HG02623 (cell line): ENCODE results near the gene DYRK2.
"Not testable (repeated sequence)": the region's sequence is repeated elsewhere in the genome, so short reads cannot be mapped to it uniquely, and the experiment has no call there.

Experiments used
- ATAC-seq: cut with Tn5 transposase; IDR thresholded peaks from one replicate; pipeline ENCODE4 v1.9.1; 2021; ENCODE audit warnings: moderate library complexity; ENCODE audit not compliant: unreplicated experiment

DYRK2 gene

DNA sequence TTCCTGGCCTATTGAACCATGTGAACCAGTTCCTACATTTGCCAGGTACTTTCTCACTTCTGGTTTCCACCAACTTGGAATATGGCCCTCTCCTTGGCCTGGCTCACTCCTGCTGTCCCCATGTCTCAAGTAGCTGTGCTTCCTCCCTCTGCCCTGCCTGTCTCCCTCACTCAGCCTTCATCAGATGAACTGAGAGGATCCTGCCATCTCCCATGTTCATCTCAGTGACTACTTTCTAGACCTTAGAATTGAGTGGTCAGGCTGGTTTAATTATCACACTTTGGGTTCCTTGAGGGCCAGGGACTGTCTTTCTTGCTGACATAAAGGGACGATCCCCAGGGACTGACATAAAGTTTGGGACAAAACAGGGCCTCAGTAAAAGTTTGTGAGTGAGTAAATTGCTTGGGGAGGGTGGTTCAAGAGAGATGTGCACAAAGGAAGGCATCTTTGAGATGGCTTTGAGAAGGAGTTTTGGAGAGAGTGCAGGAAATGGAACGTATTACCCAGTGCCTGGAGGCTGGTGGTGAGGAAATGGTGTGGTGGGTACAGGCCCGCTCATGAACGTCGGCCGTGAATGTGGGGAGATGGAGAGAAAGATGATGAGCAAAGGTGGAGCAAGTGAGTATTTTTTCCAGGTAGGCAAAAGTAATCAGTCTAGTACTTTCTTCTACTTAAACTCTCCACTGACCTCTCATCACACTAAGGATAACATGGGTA is 20.8 kb downstream of the DYRK2 start:
- no peak for ATAC-seq

DNA sequence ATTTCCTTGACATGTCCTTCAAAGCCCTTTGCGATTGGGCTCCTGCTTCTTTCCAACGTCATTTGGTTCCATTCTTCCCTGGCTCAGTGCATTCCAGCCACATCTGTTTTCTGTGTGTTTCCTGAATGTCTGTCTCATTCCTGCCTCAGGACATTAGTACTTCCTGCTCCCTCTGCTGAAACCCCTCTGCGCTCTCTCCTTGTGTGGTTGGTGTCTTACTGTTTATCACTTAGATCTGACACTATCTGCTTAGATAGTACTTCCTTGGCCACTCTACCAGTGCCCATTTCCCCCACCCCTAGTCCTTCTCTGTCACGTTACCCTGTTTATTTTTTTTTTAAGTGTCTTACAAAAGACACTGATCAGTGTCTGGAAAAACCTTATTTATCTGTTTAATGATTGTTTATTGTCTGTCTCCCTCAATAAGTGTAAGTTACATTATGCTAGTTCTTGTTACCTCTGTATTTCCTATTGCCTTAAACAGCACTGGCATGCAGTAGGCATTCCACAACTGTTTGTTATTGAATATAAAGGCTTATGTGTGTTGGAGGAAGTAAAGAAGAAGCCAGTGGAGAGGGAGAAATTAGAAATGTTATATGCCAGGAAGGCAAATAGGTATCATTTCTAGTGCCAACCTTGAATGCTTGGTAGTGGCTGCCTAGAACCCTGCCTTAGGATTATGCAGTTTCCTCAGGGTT is 21.5 kb downstream of the DYRK2 start:
- no peak for ATAC-seq

- no peak for ATAC-seq
Measured at GRCh38 chr12:67671419-67671818, 22.9 kb downstream of the DYRK2 start.

DNA sequence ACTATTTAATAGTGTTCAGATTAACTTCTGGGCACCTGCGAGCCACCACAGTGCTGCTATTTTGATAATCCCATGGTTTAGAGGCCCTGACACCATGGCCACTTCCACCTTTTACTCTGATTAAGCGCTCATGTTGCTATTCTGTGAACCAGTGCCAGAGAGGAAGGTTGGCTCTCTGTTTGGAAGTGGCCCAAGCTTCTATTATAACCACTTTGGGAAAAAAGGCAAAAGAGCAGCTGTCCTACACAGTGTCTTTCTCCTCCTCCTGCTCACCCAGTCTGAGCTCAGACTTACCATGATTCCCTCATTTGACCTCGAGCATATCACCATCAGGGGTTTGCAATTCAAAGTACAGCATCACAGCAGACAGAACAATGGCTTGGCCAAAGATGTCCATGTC is 23.3 kb downstream of the DYRK2 start:
- ATAC-seq, result no peak

DNA sequence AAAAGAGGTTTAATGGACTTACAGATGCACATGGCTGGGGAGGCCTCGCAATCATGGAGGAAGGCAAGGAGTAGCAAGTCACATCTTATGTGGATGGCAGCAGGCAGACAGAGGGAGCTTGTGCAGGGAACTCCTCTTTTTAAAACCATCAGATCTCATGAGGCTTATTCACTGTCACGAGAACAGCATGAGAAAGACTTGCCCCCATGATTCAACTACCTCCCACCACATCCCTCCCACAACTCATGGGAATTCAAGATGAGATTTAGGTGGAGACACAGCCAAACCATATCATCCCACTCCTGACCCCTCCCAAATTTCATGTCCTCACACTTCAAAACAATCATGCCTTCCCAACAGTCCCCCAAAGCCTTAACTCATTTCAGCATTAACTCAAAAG is 24.0 kb downstream of the DYRK2 start:
- not testable (repeated sequence) for ATAC-seq

GRCh38 chr12:67673509-67673908 is 25.0 kb downstream of the DYRK2 start:
- not testable (repeated sequence) for ATAC-seq

DNA sequence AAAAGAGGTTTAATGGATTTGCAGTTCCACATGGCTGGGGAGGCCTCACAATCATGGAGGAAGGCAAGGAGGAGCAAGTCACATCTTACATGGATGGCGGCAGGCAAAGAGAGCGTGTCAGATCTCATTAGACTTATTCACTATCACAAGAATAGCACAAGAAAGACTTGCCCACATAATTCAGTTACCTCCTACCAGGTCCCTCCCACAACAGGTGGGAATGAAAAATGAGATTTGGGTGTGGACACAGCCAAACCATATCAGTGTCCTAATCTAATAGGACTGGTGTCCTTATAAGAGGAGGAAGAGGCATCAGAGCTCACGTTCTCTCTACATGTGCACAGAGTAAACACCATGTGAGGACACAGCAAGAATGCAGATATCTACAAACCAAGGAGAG is 25.9 kb downstream of the DYRK2 start:
- no peak for ATAC-seq

DNA sequence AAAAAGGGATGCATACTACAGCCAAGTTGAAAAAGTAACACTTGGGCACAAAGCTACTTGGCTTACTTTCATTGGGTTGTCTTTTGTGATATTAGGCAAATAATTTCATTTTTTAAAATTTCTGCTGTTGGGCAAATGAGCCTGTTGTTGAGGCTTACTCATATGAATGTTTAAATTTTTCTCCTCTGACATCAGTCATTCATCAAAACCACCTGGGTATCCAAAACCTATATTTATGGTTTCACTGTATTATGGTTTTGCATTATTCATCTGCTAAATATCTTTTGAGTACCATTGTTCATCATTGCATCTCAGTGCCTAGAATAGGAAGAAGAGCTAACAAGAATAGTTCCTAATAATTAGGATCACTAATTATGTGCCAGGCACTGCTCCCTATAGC is 28.1 kb downstream of the DYRK2 start:
- ATAC-seq, result no peak

DNA sequence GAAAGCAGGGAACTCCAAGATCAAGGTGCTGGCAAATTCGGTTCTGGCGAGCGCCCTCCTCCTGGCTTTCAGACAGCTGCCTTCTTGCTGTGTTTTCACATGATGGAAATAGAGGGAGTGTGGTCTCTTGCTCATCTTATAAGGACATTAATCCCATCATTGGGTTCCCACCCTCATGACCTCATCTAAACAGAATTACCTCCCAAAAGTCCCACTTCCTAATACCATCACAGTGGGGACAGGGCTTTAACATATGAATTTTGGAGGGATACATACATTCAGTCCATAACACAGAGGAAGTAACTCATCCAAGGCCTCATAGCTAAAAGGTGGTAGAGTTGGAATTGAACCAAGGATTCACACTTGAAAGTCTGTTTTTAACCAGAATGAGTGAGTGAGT is 28.6 kb downstream of the DYRK2 start:
- ATAC-seq, result no peak

DNA sequence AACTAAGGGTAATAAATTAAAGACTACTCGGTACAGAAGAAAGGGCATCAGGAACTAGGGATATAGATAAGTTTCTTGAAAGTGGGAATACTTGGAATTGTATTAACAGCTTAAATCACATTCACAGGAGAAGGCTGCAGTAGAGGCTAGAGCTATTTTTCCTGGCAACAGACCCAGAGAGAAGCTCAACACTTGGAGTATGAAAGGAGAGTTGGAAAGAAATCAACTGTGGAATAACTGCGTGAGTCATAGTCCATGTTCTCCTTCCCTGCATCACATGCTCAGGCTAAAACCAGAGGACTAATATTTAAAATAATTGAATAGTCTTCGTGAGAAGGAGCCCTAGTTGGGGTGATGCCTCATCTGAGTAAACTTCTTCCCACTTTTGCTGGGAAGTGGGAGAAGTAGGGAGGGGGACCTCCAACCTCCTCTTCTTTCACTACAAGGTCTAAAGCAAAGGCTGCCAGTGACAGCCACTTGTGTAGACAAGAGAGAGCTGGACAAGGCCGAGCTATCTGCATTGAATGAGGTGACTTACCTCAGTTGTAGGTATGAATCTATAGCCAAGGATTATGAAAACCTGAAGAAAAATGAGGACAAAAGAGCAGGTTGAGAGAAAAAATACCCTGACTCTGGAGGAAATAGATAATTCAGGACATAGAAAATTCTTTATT is 32.7 kb downstream of the DYRK2 start:
- ATAC-seq, result no peak

GRCh38 chr12:67681941-67682620 is 33.5 kb downstream of the DYRK2 start:
- no peak for ATAC-seq

DNA sequence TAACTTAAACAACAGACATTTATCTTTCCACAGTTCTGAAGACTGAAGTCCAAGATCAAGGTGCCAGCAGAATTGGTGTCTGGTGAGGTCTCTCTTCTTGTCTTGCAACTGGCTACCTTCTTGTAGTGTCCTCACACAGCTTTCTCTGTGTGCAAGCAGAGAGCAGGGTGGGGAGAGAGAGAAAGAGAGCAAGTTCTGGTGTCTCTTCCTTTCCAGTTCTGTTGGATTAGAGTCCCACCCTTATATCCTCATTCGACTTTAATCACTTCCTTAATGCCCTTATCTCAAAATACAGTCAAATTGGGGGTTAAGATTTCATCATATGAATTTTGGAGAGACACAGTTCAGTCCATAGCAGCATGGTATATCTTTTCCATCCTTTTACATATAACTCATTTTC is 40.8 kb downstream of the DYRK2 start:
- ATAC-seq, result no peak

DNA sequence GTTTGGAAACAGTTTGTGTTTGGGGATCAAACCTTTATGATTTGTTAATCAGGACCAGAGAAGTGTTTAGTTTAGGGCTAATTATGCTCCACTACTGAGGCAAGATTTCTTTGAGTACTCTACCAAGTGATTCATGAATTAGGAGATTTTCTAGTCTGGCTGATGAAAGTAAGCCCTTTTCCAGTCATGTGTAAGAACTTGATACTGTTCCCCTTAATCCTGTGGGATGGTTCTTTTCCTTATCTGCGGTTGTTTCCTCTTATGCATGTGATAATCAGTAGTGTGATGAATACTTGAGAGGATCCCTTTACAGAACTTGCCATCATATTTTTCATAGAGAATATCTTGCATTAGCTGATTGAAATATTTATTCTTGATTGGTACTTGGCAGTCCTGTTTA is 42.1 kb downstream of the DYRK2 start:
- no peak for ATAC-seq

GRCh38 chr12:67691220-67691619 is 42.7 kb downstream of the DYRK2 start:
- no peak for ATAC-seq

- ATAC-seq, result no peak
Measured at GRCh38 chr12:67692135-67692534, 43.6 kb downstream of the DYRK2 start.

- no peak for ATAC-seq
Measured at GRCh38 chr12:67692966-67693365, 44.4 kb downstream of the DYRK2 start.

- no peak for ATAC-seq
Measured at GRCh38 chr12:67693894-67694293, 45.3 kb downstream of the DYRK2 start.

DNA sequence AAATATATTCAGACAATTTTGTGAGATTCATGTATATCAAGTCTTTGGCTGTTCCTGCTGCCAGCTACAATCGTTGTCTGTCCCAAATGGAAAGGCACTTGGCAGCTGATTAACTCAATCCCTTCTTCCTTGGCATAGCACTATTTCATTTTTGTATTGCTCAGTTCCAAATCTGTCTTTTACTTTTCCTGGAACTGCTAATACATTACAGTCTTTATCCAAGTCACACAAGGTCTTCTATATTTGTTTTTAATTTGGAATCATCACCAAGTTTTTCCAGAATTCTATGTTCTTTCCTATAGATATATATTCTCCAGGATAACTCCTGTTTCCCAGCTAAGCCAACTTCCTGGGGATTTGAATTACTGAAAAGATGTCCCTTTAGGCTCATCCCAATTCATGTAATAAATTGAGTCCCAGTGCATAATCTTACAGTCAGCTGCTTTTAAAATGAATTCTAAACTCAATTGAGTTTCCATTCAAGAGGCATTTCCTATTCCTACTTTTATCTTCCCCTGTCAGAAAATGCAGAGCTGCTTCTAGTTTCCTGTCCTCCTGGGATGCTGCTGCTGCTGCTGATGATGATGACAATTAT is 45.9 kb downstream of the DYRK2 start:
- no peak for ATAC-seq

DNA sequence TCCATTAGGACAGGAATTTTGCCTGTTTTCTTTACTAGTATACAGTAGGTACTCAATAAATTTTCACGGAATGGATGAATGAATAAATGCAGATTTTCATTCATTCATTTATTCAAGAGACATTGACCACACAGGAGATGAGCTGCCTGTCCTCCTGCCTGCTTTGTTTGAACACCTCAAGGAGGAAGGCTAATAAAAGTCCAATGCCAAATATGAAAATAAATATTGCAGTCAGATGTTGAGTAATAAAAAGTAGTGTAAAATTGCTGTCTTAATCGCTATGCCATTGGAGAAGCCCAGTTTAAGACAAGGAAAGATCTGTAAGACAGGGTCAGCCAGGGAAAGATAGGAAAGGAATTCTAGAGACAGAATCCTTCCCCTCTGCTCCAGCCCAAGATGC is 47.4 kb downstream of the DYRK2 start:
- no peak for ATAC-seq

DNA sequence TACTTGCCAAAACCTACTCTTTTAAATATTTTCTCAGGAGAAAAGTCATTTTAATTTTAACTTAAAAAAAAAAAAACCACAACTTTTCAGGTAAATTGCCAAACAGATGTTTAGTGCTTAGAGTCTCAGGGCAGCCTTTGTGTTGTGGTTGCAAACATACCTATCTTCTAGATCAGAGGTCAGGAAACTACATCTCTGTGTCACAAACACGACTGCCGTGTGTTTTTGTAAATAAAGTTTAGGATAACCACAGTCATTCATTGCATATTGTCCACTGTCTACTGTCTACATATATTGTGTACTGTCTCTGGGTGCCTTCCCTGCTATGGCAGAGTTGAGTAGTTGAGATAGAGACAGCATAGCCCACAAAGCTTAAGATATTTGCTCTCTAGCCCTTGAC is 48.9 kb downstream of the DYRK2 start:
- no peak for ATAC-seq

DNA sequence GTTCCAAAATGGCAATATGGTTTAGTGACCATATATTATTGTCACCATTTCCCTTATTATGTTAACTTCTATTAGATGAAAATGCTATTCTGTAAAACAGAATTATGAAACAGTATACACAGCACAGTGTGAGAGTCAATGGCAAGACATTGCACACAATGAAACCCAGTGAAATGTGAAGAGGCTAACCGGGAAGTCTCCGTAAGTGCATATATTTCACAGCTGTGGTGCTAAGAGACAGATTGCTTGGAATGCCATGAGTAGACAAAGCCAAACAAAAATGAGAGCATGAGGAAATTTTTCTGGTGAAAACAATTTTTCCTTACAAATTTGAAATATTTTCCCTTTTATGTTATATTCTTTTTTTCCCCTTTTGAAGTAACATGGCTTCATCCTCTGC is 49.4 kb downstream of the DYRK2 start:
- no peak for ATAC-seq
